ENCODE measurements around the gene FMN2. TPM values are rescaled to one million over a fixed set of nuclear protein-coding genes. Genes with fewer than 3 reads are reported as not detected.

Gene FMN2
- polyA plus RNA-seq, 3 donors = not detected

DNA sequence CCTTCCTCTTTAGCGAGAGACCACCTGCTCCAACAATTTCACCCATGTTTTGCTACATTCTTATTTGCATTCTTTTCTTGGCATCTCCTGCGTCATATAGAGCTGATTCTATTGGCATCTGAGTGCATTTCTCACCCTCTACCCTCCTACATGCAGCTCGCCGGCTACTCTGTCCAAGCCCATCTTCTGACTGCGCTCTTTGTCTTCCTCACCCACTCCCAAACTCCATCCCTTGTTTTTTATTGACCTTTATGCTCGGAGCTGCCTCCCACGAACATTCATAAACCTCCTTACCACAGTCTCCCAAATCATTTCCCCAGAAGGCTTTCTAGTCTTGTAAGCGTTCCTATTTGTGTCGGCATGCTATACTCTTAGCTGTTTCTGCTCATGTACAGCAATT, 33.6 kb upstream of the FMN2 start:
- H4K20me1 ChIP-seq (ENCODE audit: insufficient read depth, low read length) = no peaks in the 10 kb centered on the region
- H3K4me3 Mint-ChIP-seq = no peak overlapping the region
- H3K27me3 Mint-ChIP-seq (ENCODE audit: low read depth in 3 of 3) = peaks cover 0 to 1% (median 0%) of the 10 kb centered on the region in 3 donors
- H3K9ac ChIP-seq (ENCODE audit: insufficient read depth, low read length, poor library complexity, severe bottlenecking) = no peak overlapping the region
- no peaks in the 10 kb centered on the region for H3K4me1 Mint-ChIP-seq
- no peaks in the 10 kb centered on the region for H3K4me1 ChIP-seq (ENCODE audit: control insufficient read depth in 1 of 2, insufficient read depth in 2 of 2, low read length in 2 of 2)
- 79% methylated on average over 8 of the region's 9 CpGs for WGBS (ENCODE audit: insufficient coverage)
- H3K9me3 ChIP-seq (replicated peaks in 1 of 2; ENCODE audit: control insufficient read depth in 1 of 2, insufficient read depth in 1 of 2, low read length in 2 of 2) = no peaks in the 10 kb centered on the region
- H3K36me3 Mint-ChIP-seq = no peaks in the 10 kb centered on the region
- H3K27ac ChIP-seq (ENCODE audit: low read depth in 1 of 2, low read length in 2 of 2) = no peak overlapping the region
- intact Hi-C loops (cut with micrococcal nuclease) = no loop called here
- H3K36me3 ChIP-seq (replicated peaks in 1 of 2; ENCODE audit: control insufficient read depth in 1 of 2, insufficient read depth in 2 of 2, low read length in 2 of 2) = no peaks in the 10 kb centered on the region
- no peak overlapping the region for H2AFZ ChIP-seq (ENCODE audit: insufficient read depth, low read depth, low read length, poor library complexity, severe bottlenecking)
- no peak for DNase-seq
- H3K4me2 ChIP-seq (replicated peaks; ENCODE audit: extremely low read depth, low read length, poor library complexity, severe bottlenecking) = no peak overlapping the region
- no peak overlapping the region for H3K27ac Mint-ChIP-seq
- H3K4me3 ChIP-seq (replicated peaks in 1 of 3; ENCODE audit: low read depth in 2 of 3, low read length in 3 of 3) = no peak overlapping the region
- H3K27me3 ChIP-seq (ENCODE audit: control insufficient read depth in 2 of 2, insufficient read depth in 2 of 2, low read length in 2 of 2) = no peaks in the 10 kb centered on the region
- TF ChIP-seq, protein P1, sequence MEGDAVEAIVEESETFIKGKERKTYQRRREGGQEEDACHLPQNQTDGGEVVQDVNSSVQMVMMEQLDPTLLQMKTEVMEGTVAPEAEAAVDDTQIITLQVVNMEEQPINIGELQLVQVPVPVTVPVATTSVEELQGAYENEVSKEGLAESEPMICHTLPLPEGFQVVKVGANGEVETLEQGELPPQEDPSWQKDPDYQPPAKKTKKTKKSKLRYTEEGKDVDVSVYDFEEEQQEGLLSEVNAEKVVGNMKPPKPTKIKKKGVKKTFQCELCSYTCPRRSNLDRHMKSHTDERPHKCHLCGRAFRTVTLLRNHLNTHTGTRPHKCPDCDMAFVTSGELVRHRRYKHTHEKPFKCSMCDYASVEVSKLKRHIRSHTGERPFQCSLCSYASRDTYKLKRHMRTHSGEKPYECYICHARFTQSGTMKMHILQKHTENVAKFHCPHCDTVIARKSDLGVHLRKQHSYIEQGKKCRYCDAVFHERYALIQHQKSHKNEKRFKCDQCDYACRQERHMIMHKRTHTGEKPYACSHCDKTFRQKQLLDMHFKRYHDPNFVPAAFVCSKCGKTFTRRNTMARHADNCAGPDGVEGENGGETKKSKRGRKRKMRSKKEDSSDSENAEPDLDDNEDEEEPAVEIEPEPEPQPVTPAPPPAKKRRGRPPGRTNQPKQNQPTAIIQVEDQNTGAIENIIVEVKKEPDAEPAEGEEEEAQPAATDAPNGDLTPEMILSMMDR (IDR thresholded peaks at IDR 0.05) = no peak
- H3K79me2 ChIP-seq (ENCODE audit: insufficient read depth, low read length) = no peaks in the 10 kb centered on the region
- peaks cover 0 to 7% (median 2%) of the 10 kb centered on the region in 7 donors for H3K9me3 Mint-ChIP-seq

DNA sequence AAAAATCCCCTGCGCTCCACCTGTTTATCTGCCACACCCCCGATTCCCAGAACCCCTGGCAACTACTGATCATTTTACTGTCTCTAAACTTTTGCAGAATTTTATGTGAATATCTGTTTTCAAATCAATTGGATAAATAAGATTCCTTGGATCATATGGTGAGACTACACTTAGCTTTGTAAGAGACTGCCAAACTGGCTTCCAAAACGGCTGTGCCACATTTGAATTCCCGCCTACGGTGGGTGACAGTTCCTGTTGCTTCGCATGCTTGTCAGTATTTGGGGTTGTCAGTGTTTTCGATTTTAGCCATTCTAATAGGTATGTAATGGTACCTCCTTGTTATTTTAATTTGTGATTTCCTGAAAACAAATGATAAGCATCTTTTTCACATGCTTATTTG, 22.7 kb upstream of the FMN2 start:
- Histone ChIP-seq H3K27ac (ENCODE audit: low read depth in 1 of 2, low read length in 2 of 2) (no peak overlapping the region), H3K36me3 (replicated peaks in 1 of 2; ENCODE audit: control insufficient read depth in 1 of 2, insufficient read depth in 2 of 2, low read length in 2 of 2) (no peaks in the 10 kb centered on the region), H3K9ac (ENCODE audit: insufficient read depth, low read length, poor library complexity, severe bottlenecking) (no peak overlapping the region), H3K27me3 (ENCODE audit: control insufficient read depth in 2 of 2, insufficient read depth in 2 of 2, low read length in 2 of 2) (no peaks in the 10 kb centered on the region), H3K4me1 (ENCODE audit: control insufficient read depth in 1 of 2, insufficient read depth in 2 of 2, low read length in 2 of 2) (no peaks in the 10 kb centered on the region), H3K4me3 (replicated peaks in 1 of 3; ENCODE audit: low read depth in 2 of 3, low read length in 3 of 3) (no peak overlapping the region), H4K20me1 (ENCODE audit: insufficient read depth, low read length) (no peaks in the 10 kb centered on the region), H3K79me2 (ENCODE audit: insufficient read depth, low read length) (no peaks in the 10 kb centered on the region), H2AFZ (ENCODE audit: insufficient read depth, low read depth, low read length, poor library complexity, severe bottlenecking) (no peak overlapping the region), H3K4me2 (replicated peaks; ENCODE audit: extremely low read depth, low read length, poor library complexity, severe bottlenecking) (no peak overlapping the region), H3K9me3 (replicated peaks in 1 of 2; ENCODE audit: control insufficient read depth in 1 of 2, insufficient read depth in 1 of 2, low read length in 2 of 2) (no peaks in the 10 kb centered on the region)
- WGBS (ENCODE audit: insufficient coverage) = 100% methylated on average over 2 of the region's 7 CpGs
- DNase-seq = no peak
- Mint-ChIP-seq H3K4me3 (no peak overlapping the region), H3K36me3 (no peaks in the 10 kb centered on the region), H3K4me1 (no peaks in the 10 kb centered on the region), H3K9me3 (peaks cover 0 to 13% (median 3%) of the 10 kb centered on the region in 7 donors), H3K27ac (no peak overlapping the region), H3K27me3 (ENCODE audit: low read depth in 3 of 3) (peaks cover 0 to 2% (median 0%) of the 10 kb centered on the region in 3 donors)
- intact Hi-C loops (cut with micrococcal nuclease) = no loop called here
- TF ChIP-seq, protein P1 (IDR thresholded peaks at IDR 0.05) = no peak
